ENCODE results near the gene GOLGA8S.
"Not testable (repeated sequence)": the region's sequence is repeated elsewhere in the genome, so short reads cannot be mapped to it uniquely, and the experiment has no call there.

GOLGA8S gene

GRCh38 chr15:23354448-23354847, at the start of gene GOLGA8S:
TSS of gene GOLGA8S (plus strand) at chr15:23354748. CDS start at chr15:23354810, 62 bp downstream.
- DNase-seq, result not testable (repeated sequence)

GRCh38 chr15:23304805-23305204, 49.7 kb upstream of the GOLGA8S start:
- not testable (repeated sequence) for DNase-seq

- DNase-seq, result not testable (repeated sequence)
These were observed 48.6 kb upstream of the GOLGA8S start for GRCh38 chr15:23305921-23306320.

GRCh38 chr15:23311233-23311632, 43.3 kb upstream of the GOLGA8S start:
- DNase-seq, result not testable (repeated sequence)

- DNase-seq, result not testable (repeated sequence)
These were observed 20.5 kb upstream of the GOLGA8S start, which contains the start of gene GOLGA6L26 for GRCh38 chr15:23334096-23334495. TSS of gene GOLGA6L26 (minus strand) at chr15:23334196. CDS start at chr15:23334135, 61 bp downstream.

GRCh38 chr15:23362622-23363021, 8.1 kb downstream of the GOLGA8S start:
- DNase-seq, result not testable (repeated sequence)

GRCh38 chr15:23364261-23364660, 9.7 kb downstream of the GOLGA8S start:
- DNase-seq, result not testable (repeated sequence)

GRCh38 chr15:23370578-23370977, 16.0 kb downstream of the GOLGA8S start:
- DNase-seq, result no peak

- DNase-seq, result not testable (repeated sequence)
These were observed 16.6 kb downstream of the GOLGA8S start for GRCh38 chr15:23371134-23371533.

GRCh38 chr15:23371868-23372267, 17.3 kb downstream of the GOLGA8S start:
- not testable (repeated sequence) for DNase-seq

GRCh38 chr15:23372284-23372683, 17.7 kb downstream of the GOLGA8S start:
- DNase-seq, result no peak

- not testable (repeated sequence) for DNase-seq
These were observed 18.5 kb downstream of the GOLGA8S start for GRCh38 chr15:23372891-23373600.

GRCh38 chr15:23374226-23374625, 19.7 kb downstream of the GOLGA8S start:
- DNase-seq, result not testable (repeated sequence)

- not testable (repeated sequence) for DNase-seq
These were observed 24.4 kb downstream of the GOLGA8S start for GRCh38 chr15:23378946-23379345.

GRCh38 chr15:23380700-23381099, 26.2 kb downstream of the GOLGA8S start:
- not testable (repeated sequence) for DNase-seq

- DNase-seq, result not testable (repeated sequence)
These were observed 26.6 kb downstream of the GOLGA8S start for GRCh38 chr15:23381192-23381591.

GRCh38 chr15:23384371-23384770, 29.8 kb downstream of the GOLGA8S start:
- no peak for DNase-seq

- no peak for DNase-seq
These were observed 31.4 kb downstream of the GOLGA8S start for GRCh38 chr15:23385886-23386430.

- DNase-seq, result no peak
These were observed 33.2 kb downstream of the GOLGA8S start for GRCh38 chr15:23387621-23388190.

- no peak for DNase-seq
These were observed 40.6 kb downstream of the GOLGA8S start for GRCh38 chr15:23395030-23395692.

GRCh38 chr15:23395832-23396231, 41.3 kb downstream of the GOLGA8S start:
- DNase-seq, result no peak

- DNase-seq, result no peak
These were observed 43.2 kb downstream of the GOLGA8S start for GRCh38 chr15:23397779-23398178.

GRCh38 chr15:23398357-23398756, 43.8 kb downstream of the GOLGA8S start:
- not testable (repeated sequence) for DNase-seq
